B cell (primary cell): ENCODE data around the gene PGBD2.

ENCODE experiments used
- EZH2 ChIP-seq: IDR thresholded peaks from 2 replicates; pipeline ENCODE4 v1.6.1; 2012; ENCODE audit warnings: borderline replicate concordance, low read depth, mild to moderate bottlenecking, moderate library complexity, low read length; ENCODE audit not compliant: insufficient read depth, poor library complexity, severe bottlenecking
- TF ChIP-seq, protein P1 (sequence below): fragments of 200-600 bp; IDR thresholded peaks from one replicate; pipeline ENCODE4 v1.8.0; 2022; ENCODE audit warnings: antibody characterized with exemption, mild to moderate bottlenecking

DNA sequence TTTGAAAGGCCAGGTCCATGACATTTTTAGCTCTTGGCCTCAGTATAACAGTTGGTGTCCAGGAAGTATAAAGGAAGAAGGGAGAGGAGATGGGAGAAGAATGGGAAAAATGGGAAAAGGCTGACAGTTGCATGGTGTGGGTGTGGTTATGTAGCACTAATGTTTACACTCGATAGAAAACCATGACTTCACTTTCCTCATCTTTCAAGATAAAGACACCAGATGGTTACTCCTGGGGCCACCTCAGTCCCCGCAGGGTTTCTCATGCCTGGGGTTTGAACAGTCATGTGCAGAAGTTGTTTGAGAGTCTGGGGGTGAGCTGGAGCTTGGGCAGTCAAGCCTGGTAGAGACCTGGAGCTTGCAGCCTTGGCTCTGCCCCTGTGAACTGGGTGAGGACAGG is 7.9 kb downstream of the PGBD2 start:
- TF ChIP-seq, protein P1, sequence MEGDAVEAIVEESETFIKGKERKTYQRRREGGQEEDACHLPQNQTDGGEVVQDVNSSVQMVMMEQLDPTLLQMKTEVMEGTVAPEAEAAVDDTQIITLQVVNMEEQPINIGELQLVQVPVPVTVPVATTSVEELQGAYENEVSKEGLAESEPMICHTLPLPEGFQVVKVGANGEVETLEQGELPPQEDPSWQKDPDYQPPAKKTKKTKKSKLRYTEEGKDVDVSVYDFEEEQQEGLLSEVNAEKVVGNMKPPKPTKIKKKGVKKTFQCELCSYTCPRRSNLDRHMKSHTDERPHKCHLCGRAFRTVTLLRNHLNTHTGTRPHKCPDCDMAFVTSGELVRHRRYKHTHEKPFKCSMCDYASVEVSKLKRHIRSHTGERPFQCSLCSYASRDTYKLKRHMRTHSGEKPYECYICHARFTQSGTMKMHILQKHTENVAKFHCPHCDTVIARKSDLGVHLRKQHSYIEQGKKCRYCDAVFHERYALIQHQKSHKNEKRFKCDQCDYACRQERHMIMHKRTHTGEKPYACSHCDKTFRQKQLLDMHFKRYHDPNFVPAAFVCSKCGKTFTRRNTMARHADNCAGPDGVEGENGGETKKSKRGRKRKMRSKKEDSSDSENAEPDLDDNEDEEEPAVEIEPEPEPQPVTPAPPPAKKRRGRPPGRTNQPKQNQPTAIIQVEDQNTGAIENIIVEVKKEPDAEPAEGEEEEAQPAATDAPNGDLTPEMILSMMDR: no peak
- TF ChIP-seq EZH2: no peak
